Measurements from ENCODE around the gene DOCK9.

- TF ChIP-seq POLR2A (IDR thresholded peaks at IDR 0.05): no peak
- TF ChIP-seq CTCF (IDR thresholded peaks at IDR 0.05): no peak
These were observed 67.3 kb downstream of the DOCK9 start for GRCh38 chr13:98910501-98910951.

Measured in right lobe of liver (tissue), 4 donors.